GM18499 (cell line): ENCODE measurements around the gene PPP1R12B.
"Not testable (repeated sequence)": the region's sequence is repeated elsewhere in the genome, so short reads cannot be mapped to it uniquely, and the experiment has no call there.

Experiments
- ATAC-seq: cut with Tn5 transposase; IDR thresholded peaks from one replicate; pipeline ENCODE4 v1.9.1; 2021; ENCODE audit warnings: moderate number of reproducible peaks; ENCODE audit not compliant: insufficient read depth, unreplicated experiment

PPP1R12B gene

DNA sequence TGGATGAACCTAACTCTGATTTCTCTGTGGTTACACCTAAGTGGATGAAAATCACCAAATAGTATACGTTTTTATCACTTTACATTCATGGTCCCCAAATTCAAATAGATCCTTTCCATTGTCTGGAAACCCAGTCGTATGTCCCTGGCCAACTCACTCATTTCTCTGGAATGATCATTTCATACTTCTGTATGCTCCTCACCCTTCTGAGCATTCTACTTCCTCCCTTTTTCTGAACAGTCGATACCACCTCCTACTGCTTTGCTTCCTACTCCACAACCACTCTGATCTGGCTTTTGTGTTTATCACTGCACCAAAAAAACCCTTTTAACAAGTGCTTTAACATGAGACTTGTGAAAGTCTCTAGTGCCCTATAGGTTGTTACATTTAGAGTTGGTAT is 47.3 kb downstream of the PPP1R12B start:
- ATAC-seq = not testable (repeated sequence)

DNA sequence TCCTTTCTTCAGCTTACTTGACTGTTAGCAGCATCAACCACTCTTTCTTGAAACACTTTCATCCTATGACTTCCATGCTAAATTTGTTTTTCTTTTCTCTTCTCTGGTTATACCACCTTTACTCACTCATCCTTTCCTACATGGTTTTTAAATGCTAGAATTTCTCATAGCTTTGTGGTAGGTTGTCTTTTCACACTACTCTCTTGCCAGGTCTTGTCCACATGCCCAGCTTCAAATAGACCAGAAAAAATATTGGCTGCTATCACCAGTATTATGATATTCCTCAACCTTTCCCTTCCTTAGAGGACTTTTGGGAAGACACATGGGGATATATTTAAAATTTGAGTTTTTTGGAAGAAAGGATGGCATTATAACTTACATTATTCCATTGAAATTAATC is 48.8 kb downstream of the PPP1R12B start:
- ATAC-seq = no peak

- not testable (repeated sequence) for ATAC-seq
These were observed 49.9 kb downstream of the PPP1R12B start for GRCh38 chr1:202398439-202398838.

GRCh38 chr1:202401771-202402170 is 53.3 kb downstream of the PPP1R12B start:
- ATAC-seq = not testable (repeated sequence)

GRCh38 chr1:202403381-202403780 is 54.9 kb downstream of the PPP1R12B start:
- not testable (repeated sequence) for ATAC-seq

GRCh38 chr1:202405928-202406327 is 57.4 kb downstream of the PPP1R12B start:
- no peak for ATAC-seq

DNA sequence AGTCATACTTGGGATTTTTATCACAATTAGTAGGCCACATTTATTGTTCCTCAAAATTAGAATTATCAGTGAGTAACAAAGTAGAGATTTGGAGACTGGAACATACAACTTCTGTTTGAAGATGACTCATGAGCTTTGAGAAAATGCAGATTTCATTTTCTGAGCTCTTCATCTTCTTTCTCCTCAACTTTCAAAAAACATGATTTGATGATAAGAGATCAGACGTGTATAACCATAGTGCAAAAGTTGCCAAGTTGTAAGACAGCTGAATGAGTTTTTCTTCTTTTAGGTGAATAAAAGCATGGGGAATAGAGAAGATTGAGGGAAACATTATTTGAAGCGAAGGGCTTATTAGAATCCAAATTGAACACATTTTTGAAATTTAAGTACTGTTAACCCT is 58.4 kb downstream of the PPP1R12B start:
- ATAC-seq = not testable (repeated sequence)

DNA sequence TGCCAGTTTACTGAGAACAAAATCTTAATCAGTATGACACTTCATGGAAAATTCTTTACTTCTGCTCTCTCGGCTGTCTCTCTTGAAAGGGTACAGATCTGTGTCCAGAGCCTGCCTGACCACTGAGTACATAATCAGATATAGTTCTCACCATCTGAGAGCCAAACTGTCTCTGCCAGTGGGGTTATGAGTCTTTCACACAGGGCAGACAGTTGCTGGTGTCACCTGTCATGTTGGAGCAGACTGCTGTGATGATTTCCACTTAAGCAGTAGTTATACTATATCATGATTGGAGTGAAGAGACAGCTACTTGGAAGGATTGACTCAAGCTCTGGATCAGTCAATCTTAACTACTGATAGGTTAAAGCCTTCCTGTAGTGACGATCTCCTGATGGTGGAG is 58.9 kb downstream of the PPP1R12B start:
- not testable (repeated sequence) for ATAC-seq

DNA sequence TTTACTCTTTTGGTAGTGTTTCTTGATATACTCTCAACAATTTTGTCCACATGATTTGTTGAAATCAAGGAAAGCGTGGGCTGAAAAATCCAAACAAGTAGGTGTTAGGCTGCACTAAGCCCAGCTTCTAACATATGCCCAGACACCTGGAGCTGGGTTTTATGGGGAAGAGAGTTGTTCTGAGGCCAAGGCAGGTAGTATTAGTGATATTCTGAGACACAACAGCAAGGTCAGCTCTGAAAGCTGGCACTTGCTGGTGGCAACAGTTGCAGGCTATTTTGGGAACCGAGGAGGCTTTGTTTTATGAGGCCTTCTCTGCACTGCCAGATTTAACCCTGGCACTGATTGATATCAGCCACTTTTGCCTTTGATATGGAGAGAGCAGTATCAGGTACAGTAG is 61.8 kb downstream of the PPP1R12B start:
- ATAC-seq = not testable (repeated sequence)

DNA sequence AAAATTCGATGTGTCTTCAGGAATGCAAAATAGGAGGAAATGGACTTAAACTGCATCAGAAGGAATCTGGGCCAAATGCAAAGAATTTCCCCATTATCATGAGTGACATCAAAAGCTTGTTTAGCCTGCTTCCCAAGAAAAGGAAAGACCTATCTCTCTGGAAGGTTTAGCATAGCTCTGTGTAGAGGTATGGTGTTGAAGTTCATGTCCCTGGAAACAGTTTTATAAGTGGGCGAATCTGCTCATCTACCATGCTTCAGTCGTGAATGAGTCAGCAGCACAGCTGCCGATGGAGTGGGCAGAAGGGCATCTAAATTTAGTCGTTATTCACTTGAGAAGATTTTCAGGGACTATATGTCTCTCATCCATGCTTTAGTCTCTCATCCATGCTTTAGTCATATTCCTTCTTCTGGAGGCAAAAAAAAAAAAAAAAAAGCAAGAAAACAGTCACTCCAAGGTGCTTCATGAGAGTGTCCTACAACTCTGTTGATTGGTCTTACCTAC is 62.4 kb downstream of the PPP1R12B start:
- ATAC-seq = not testable (repeated sequence)

DNA sequence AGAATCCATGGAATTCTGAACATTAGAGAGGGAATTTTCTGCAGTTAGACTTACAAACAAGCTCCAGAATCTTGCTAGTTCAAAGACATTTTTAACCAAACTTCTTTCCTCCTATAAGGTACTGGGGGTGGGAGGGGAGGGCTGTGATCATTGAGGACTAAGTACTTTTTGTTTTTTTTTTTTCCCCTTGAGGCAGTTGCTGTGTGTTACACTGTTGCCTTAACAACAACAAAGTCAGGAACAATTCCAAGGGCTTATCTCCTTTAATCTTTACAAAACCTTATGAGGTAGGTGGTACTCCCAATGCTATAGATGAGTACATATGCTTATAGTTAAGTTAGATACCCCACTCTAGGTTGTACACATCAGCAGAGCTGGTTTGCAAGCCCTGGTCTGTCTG is 62.9 kb downstream of the PPP1R12B start:
- ATAC-seq = no peak

DNA sequence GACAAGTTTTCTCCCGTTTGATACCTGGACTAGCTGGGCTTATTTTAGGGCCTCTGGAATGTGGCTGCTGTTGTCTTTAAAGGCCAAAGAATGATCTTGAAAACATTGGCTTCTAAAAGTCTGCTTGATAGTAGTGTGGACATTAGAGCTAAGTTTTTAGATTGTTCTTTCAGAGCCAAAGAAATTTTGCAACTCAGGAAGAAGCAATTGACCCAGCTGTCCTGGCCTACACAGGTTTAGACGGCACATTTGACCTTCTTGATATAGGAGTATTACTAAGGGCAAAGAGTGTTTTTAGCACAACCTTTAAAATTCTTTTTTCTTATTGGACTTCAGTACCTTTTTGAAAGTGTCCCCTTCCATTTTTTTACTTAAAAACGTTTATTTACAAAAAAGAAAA is 63.9 kb downstream of the PPP1R12B start:
- not testable (repeated sequence) for ATAC-seq

DNA sequence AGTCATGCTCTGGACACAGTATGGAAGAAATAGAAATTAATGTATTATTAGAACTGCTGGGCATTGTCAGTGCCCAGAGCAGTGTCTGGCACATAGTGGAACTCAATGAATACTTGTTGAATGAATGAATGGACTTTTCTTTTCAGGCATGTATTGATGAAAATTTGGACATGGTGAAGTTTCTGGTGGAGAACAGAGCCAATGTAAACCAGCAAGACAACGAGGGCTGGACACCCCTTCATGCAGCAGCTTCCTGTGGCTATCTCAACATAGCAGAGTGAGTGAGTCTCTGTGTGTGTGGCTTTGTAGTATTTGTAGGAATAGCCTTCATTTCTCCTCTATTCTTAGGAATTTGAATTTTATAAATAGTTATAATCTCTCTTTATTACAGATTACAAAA is 68.1 kb downstream of the PPP1R12B start:
- ATAC-seq = no peak

GRCh38 chr1:202417141-202417540 is 68.6 kb downstream of the PPP1R12B start:
- not testable (repeated sequence) for ATAC-seq

DNA sequence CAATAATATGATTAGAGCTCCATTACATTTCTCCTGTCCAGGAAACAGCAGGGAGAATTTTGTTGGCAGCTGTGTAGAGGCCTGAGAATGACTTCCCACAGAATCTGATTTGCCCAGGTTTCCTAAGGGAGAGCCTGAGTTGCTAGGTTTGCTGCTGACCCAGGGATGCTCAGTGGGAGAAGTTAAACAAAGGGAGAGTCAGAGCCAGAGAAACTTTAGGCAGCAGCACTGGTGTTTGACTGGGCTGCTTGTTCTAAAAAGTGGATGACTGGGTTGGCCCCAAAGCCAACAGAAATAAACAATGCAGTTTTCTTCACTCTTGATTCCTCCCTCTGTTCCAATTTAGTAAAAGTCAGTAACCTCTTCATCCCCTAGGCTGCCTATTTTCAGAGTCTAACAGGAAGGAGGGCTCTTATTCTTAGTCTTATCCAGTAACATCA is 69.3 kb downstream of the PPP1R12B start:
- not testable (repeated sequence) for ATAC-seq

- ATAC-seq = not testable (repeated sequence)
These were observed 71.2 kb downstream of the PPP1R12B start for GRCh38 chr1:202419731-202420130.

GRCh38 chr1:202420422-202421094 is 72.1 kb downstream of the PPP1R12B start:
- ATAC-seq = not testable (repeated sequence)

- not testable (repeated sequence) for ATAC-seq
These were observed 74.2 kb downstream of the PPP1R12B start for GRCh38 chr1:202422709-202423108.

DNA sequence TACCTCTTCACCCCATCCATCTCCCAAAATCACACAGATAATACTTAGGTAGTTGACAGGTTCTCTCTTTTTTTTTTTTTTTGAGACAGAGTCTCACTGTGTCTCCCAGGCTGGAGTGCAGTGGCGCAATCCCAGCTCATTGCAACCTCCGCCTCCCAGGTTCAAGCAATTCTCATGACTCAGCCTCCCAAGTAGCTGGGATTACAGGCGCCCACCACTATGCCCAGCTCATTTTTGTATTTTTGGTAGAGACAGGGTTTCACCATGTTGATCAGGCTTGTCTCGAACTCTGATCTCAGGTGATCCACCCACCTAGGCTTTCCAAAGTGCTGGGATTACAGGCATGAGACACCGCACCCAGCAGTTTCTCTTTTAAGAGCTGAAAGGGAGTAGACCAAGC is 75.8 kb downstream of the PPP1R12B start:
- not testable (repeated sequence) for ATAC-seq

DNA sequence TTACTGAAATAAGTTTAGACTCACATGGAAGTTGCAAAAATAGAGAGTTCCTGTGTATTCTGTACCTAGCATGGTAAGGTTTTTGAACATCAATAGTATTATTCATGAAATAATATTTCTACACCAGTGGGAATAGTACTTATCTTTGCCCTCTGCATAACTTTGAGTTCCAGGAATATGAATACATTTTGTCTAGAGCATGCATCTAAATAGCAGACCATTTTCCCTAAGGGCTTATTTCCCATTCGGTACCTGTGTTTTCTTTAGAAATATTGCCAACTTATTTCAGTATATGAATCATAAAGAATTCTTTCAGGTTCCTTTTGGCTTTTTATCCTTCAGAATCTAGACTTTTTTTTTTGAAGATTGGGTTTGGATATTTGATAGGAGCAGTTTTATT is 81.6 kb downstream of the PPP1R12B start:
- ATAC-seq = not testable (repeated sequence)

DNA sequence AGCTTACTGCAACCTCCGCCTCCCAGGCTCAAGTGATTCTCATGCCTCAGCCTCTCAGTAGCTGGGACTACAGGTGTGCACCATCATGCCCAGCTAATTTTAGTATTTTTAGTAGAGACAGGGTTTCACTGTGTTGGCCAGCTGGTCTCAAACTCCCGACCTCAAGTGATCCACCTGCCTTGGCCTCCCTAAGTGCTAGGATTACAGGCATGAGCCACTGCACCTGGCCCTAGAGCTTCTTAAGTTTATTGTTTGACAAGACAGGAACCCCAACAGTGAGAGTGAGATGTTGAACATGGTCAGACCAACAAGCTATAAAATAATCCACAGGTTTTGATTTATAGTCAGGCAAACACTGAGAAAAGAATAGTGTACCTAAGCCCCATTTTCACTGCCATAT is 83.8 kb downstream of the PPP1R12B start:
- not testable (repeated sequence) for ATAC-seq
